Stomach (tissue), 4 donors: ENCODE measurements around the gene TMED9.

Experiments
- POLR2AphosphoS5 ChIP-seq, 3 donors: sonication (generic); formaldehyde crosslinking; IDR thresholded peaks; one replicate each; pipeline ENCODE4 v1.6.1; 2016; ENCODE audit warnings: antibody characterized with exemption in 3 of 3
- TF ChIP-seq, protein P1 (sequence below), 7 experiments: fragments of 450-650 bp in 4 of 7; fragments of 200-600 bp in 3 of 7; sonication (generic) in 3 of 7; IDR thresholded peaks; one replicate each; pipeline ENCODE4 v1.5.1; 2016 to 2019; ENCODE audit warnings: antibody characterized with exemption in 7 of 7, control low read depth in 2 of 7, mild to moderate bottlenecking in 1 of 7

DNA sequence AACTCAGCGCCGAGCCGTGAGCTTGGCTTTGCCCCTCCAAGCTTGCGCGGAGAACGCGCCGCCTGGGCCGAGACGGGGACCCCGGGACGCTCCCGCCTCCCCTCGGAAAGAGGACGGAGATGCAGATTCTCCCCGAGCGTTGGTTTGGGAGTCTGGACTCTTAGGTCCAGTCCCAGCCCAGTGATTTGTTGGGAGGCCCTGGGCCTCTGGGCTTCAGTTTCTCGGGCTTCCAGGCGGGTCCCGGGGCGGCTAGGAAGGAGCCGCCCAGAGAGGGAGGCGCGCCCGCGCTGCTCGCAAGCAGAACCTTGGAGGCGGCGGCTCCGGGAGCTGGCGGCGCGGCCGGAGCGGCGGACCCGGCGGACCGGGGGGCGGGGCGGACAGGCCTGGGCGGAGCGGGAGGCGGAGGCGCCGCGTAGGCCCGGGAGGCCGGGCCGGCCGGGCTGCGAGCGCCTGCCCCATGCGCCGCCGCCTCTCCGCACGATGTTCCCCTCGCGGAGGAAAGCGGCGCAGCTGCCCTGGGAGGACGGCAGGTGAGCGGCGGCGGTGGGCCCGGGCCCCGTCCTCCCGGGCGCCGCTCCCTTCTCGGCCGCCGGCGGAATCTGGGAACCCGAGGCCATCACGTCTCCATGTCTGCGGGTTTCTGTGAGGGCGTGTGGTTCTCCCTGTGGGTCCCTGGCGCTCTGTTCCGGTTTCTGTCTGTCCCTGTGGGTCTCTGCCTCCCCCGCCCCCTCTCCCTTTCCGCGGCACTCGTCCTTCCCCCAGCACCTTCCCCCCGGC lies 7.9 kb downstream of the TMED9 start, which contains the start of gene B4GALT7:
- TF ChIP-seq, protein P1, sequence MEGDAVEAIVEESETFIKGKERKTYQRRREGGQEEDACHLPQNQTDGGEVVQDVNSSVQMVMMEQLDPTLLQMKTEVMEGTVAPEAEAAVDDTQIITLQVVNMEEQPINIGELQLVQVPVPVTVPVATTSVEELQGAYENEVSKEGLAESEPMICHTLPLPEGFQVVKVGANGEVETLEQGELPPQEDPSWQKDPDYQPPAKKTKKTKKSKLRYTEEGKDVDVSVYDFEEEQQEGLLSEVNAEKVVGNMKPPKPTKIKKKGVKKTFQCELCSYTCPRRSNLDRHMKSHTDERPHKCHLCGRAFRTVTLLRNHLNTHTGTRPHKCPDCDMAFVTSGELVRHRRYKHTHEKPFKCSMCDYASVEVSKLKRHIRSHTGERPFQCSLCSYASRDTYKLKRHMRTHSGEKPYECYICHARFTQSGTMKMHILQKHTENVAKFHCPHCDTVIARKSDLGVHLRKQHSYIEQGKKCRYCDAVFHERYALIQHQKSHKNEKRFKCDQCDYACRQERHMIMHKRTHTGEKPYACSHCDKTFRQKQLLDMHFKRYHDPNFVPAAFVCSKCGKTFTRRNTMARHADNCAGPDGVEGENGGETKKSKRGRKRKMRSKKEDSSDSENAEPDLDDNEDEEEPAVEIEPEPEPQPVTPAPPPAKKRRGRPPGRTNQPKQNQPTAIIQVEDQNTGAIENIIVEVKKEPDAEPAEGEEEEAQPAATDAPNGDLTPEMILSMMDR (IDR thresholded peaks at IDR 0.05), result no peak
- TF ChIP-seq POLR2AphosphoS5 (IDR thresholded peaks at IDR 0.05), result peak in 2 of 3 donors; percentile 60 to 81
